K562 (cell line): ENCODE measurements around the gene ATRIP. TPM values are rescaled to one million over a fixed set of nuclear protein-coding genes. Genes with fewer than 3 reads are reported as not detected.

Source experiments
- ATAC-seq: fragments of 200-7000 bp; cut with Tn5 transposase; 3 replicates; pipeline ENCODE4 v1.9.1; 2020; ENCODE audit warnings: moderate library complexity
- BruUV-seq: library from RNA; stranded (reverse); fragments of 400-500 nt; replicated peaks from 2 replicates; lab custom pipeline; 2021; lab: Mats Ljungman, UMichigan
- CTCF ChIA-PET: fragments of 300-600 bp; formaldehyde crosslinking; extraction: SDS; loops from one replicate; lab custom pipeline; 2021; ENCODE audit warnings: low intra/inter-chr PET ratio; lab: Yijun Ruan, JAX
- POLR2A ChIA-PET: fragments of 300-600, 350-650 bp; sonication (Branson Sonifier 250); formaldehyde crosslinking; extraction: SDS; loops from one replicate; lab custom pipeline; 2021; ENCODE audit warnings: antibody characterized with exemption, inconsistent platforms; lab: Yijun Ruan, JAX
- DNase-seq, 4 experiments: peaks; one replicate each; pipeline versions ENCODE4 v3.0.0 to v3.0.0-alpha.2; 2011 to 2018; ENCODE audit warnings: low spot score in 3 of 4, mixed read lengths in 3 of 4; ENCODE audit errors: extremely low read depth in 1 of 4
- FAIRE-seq: peaks from 2 replicates; lab custom pipeline; 2011; peaks lifted over from hg19 to GRCh38; lab: Jason Lieb, UNC
- H2AFZ ChIP-seq: 2 replicates; pipeline ENCODE4 v1.6.0; 2011; ENCODE audit warnings: low read depth, low read length, control low read depth, inconsistent platforms
- H3K27ac ChIP-seq: fragments of 200-600 bp; 3 replicates; pipeline ENCODE4 v1.8.0; 2011; ENCODE audit warnings: low read depth, mild to moderate bottlenecking, control low read depth, inconsistent platforms, low read length, moderate library complexity, mixed read lengths; ENCODE audit errors: extremely low read depth
- H3K27me3 ChIP-seq, 2 experiments: fragments of 300-600 bp in 1 of 2; 2 replicates in 1 of 2; 3 replicates in 1 of 2; pipeline versions ENCODE4 v1.6.0 to v1.8.0; 2011; ENCODE audit warnings: inconsistent platforms in 2 of 2, low read length in 2 of 2, mild to moderate bottlenecking in 1 of 2, mixed read lengths in 1 of 2, moderate library complexity in 1 of 2; ENCODE audit not compliant: control insufficient read depth in 2 of 2, insufficient read depth in 2 of 2
- H3K36me3 ChIP-seq: fragments of 300-600 bp; 3 replicates; pipeline ENCODE4 v1.8.0; 2011; ENCODE audit warnings: mild to moderate bottlenecking, low read length, inconsistent platforms; ENCODE audit not compliant: control insufficient read depth, insufficient read depth
- H3K4me1 ChIP-seq, 2 experiments: fragments of 200-600 bp in 1 of 2; replicated peaks in 1 of 2; 2 replicates in 1 of 2; 3 replicates in 1 of 2; pipeline versions ENCODE4 v1.5.1 to v1.8.0; 2011; ENCODE audit warnings: inconsistent platforms in 2 of 2, low read length in 2 of 2, mild to moderate bottlenecking in 1 of 2, mixed read lengths in 1 of 2, moderate library complexity in 1 of 2; ENCODE audit not compliant: control insufficient read depth in 2 of 2, insufficient read depth in 2 of 2
- H3K4me2 ChIP-seq: 2 replicates; pipeline ENCODE4 v1.6.1; 2011; ENCODE audit warnings: low read length, control low read depth, inconsistent platforms, mixed read lengths; ENCODE audit not compliant: insufficient read depth
- H3K4me3 ChIP-seq: fragments of 200-600 bp; sonication (generic), shearing (Covaris generic); 2 replicates; pipeline ENCODE4 v1.5.1; 2016; ENCODE audit warnings: control low read depth, inconsistent platforms
- H3K79me2 ChIP-seq: fragments of 200-600 bp; 3 replicates; pipeline ENCODE4 v1.8.0; 2011; ENCODE audit warnings: low read length, inconsistent platforms; ENCODE audit not compliant: control insufficient read depth, insufficient read depth
- H3K9ac ChIP-seq, 2 experiments: 2 replicates each; pipeline versions ENCODE4 v1.6.0 to v1.6.1; 2011; ENCODE audit warnings: low read depth in 2 of 2, low read length in 2 of 2, control low read depth in 1 of 2, inconsistent platforms in 1 of 2, mild to moderate bottlenecking in 1 of 2, mixed read lengths in 1 of 2; ENCODE audit not compliant: insufficient read depth in 1 of 2
- H3K9me1 ChIP-seq: one replicate; pipeline ENCODE4 v1.6.0; 2011; ENCODE audit warnings: inconsistent platforms, mild to moderate bottlenecking, low read length, moderate library complexity; ENCODE audit not compliant: control insufficient read depth, insufficient read depth
- H3K9me3 ChIP-seq: replicated peaks from 2 replicates; pipeline ENCODE4 v1.5.1; 2011; ENCODE audit warnings: low read depth, low read length, inconsistent platforms; ENCODE audit not compliant: control insufficient read depth, insufficient read depth
- H4K20me1 ChIP-seq: replicated peaks from 2 replicates; pipeline ENCODE4 v1.6.1; 2011; ENCODE audit warnings: low read length, inconsistent platforms, mixed read lengths; ENCODE audit not compliant: control insufficient read depth, insufficient read depth
- C11orf30 ChIP-seq: fragments of 450-650 bp; IDR thresholded peaks from 2 replicates; pipeline ENCODE4 v1.6.1; 2016; ENCODE audit warnings: low read depth, mild to moderate bottlenecking
- CUX1 ChIP-seq: fragments of 200-800 bp; sonication (Bioruptor generic); IDR thresholded peaks from 2 replicates; pipeline ENCODE4 v1.6.1; 2016; ENCODE audit warnings: missing genetic modification characterization, missing compliant biosample characterization
- ZNF316 ChIP-seq: fragments of 450-650 bp; IDR thresholded peaks from 2 replicates; pipeline ENCODE4 v1.6.1; 2016
- WGBS: fragments of 100-300 bp; shearing (Covaris generic); methylation state at CpG from one replicate; pipeline ENCODE4 v1.1.6; 2016; ENCODE audit warnings: low coverage, mixed read lengths; ENCODE audit not compliant: insufficient coverage; ENCODE audit errors: missing lambda C conversion rate; 5-methylcytosine and 5-hydroxymethylcytosine counted together
- in situ Hi-C: fragments of 300-500 bp; cut with MboI; formaldehyde crosslinking; loops from 4 replicates; pipeline ENCODE4 v1.15.0; 2018; ENCODE audit warnings: inconsistent platforms, mixed read lengths
- intact Hi-C: fragments of 100-400 bp; cut with micrococcal nuclease; formaldehyde crosslinking; loops from 2 replicates; pipeline ENCODE4 v1.14.2; 2022
- polyA plus RNA-seq, 8 experiments: library from polyadenylated mRNA; depleted of rRNA in 4 of 8; stranded (reverse) in 5 of 8; unstranded in 3 of 8; fragments of >200 nt; fragmentation: Nextera tagmentation in 2 of 8; fragmentation: Illumina TruSeq in 1 of 8; extraction: Ambion mirVana in 2 of 8; extraction: Trizol in 1 of 8; gene quantifications; 2 replicates each; pipeline versions ENCODE4 v1.2.1 to v1.2.3, GENCODE V29; 2011 to 2014; ENCODE audit warnings: inconsistent platforms in 1 of 8, missing spikeins in 1 of 8
- total RNA-seq, 7 experiments: library from RNA; depleted of rRNA in 6 of 7; stranded (reverse); fragments of >200 nt in 6 of 7; fragmentation: Illumina TruSeq in 2 of 7; extraction: Trizol in 2 of 7; gene quantifications; 2 replicates each; pipeline versions ENCODE4 v1.2.1 to v1.2.3, GENCODE V29; 2011 to 2021; ENCODE audit warnings: low replicate concordance in 1 of 7

ATRIP gene
- total and polyA plus RNA-seq, 9 of the 15 experiments (the other 6 are each of a cell fraction or from before 2014, with no cell fraction given): 1.7 to 15.7 (median 10.5) TPM

DNA sequence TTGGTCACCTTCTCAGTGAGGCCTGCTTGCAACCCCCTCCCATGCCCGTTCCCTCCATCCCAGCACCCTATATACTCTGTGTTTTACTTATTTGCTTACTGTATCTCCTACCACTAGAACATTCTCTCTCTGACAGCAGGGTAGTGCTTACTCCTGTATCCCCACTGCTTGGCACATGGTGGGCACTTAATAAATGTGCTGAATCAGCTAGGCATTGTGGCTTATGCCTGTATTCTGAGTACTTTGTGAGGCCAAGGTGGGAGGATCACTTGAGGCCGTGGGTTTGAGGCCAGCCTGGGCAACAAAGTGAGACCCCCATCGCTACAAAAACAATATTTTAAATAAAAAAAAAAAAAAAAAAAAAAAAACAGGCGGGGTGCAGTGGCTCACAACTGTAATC, 65.0 kb downstream of the ATRIP start:
- BruUV-seq: no TSS peak
- peaks cover 0 to 2% of the 10 kb centered on the region in 2 experiments; a peak in 1 of 5 replicates for H3K4me1 ChIP-seq

More for the DNA sequence above, 65.0 kb downstream of the ATRIP start:
- H3K4me2 ChIP-seq: no peak overlapping the region
- H3K9ac ChIP-seq: no peak overlapping the region
- no peaks in the 10 kb centered on the region for H4K20me1 ChIP-seq
- no peak overlapping the region for H3K27ac ChIP-seq
- FAIRE-seq (no peak), ATAC-seq (no peak), DNase-seq (no peak)
- no peaks in the 10 kb centered on the region for H3K9me3 ChIP-seq
- intact Hi-C loops (no loop called here), in situ Hi-C loops (no loop called here)
- POLR2A ChIA-PET: interaction anchor here (0.6 kb wide), 1 partner anchor 611 kb away, joined by 4 read pairs; no protein-coding TSS in a partner anchor
- H3K36me3 ChIP-seq: no peaks in the 10 kb centered on the region
- CTCF ChIA-PET: no interaction called here
- H2AFZ ChIP-seq: no peak overlapping the region
- H3K27me3 ChIP-seq: no peaks in the 10 kb centered on the region
- H3K79me2 ChIP-seq: no peaks in the 10 kb centered on the region
- 27% methylated on average over 2 of the region's 4 CpGs for WGBS
- no peak overlapping the region for H3K4me3 ChIP-seq
- H3K9me1 ChIP-seq: no peaks in the 10 kb centered on the region
- peak; percentile 44 for TF ChIP-seq ZNF316
- TF ChIP-seq CUX1: no peak
- peak; percentile 38; the same call in 1 of the 2 replicates for TF ChIP-seq C11orf30
